HG03575 (cell line): ENCODE results near the gene PSMB10.
"Not testable (repeated sequence)": the region's sequence is repeated elsewhere in the genome, so short reads cannot be mapped to it uniquely, and the experiment has no call there.

Experiments
- ATAC-seq: cut with Tn5 transposase; IDR thresholded peaks from one replicate; pipeline ENCODE4 v1.9.1; 2021; ENCODE audit not compliant: unreplicated experiment, insufficient number of reproducible peaks, low FRiP score; ENCODE audit errors: extremely low read depth

PSMB10 gene

DNA sequence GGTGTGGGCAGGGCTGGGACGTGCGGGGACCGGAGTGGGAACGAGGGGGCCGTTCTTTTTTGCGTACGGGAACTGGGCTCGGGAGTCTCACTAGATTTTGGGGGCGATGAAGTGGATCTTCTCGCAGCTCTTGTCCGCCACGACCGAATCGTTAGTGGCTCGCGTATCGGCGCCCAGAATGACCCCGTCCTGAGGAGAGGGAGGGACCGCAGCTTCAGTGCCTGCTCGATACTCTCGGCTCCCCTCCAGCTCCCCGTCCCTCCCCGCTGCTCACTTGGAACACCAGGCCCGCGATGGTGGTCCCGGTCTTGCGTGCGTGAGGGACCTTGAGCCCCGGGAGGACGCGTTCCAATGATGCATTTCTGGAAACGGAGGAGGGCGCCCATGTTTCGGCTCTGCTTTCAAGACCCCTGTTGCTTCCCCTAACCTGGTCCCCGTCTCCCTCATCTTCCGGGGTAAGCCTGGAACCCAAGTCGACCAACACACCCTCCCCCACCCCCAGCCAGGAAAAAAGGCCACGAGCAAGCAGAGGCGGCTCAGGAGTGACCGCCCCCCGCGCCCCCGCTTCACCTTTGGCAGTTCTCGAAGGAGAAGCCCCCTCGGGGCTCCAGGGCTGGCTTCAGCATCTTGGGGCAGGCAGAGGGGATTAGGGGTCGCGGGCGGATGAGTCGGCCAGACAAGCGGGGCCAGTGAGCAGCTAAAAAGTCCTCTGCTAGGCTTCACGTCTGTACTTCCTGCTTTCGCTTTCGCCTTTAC is at the start of gene PSMB10:
PSMB10 (minus strand) TSS at position 727 of the 756 bp plus-strand sequence; CDS start at position 626, 101 bp downstream.
- no peak for ATAC-seq

GRCh38 chr16:67982011-67982696 is 45.5 kb upstream of the PSMB10 start:
- ATAC-seq = no peak

DNA sequence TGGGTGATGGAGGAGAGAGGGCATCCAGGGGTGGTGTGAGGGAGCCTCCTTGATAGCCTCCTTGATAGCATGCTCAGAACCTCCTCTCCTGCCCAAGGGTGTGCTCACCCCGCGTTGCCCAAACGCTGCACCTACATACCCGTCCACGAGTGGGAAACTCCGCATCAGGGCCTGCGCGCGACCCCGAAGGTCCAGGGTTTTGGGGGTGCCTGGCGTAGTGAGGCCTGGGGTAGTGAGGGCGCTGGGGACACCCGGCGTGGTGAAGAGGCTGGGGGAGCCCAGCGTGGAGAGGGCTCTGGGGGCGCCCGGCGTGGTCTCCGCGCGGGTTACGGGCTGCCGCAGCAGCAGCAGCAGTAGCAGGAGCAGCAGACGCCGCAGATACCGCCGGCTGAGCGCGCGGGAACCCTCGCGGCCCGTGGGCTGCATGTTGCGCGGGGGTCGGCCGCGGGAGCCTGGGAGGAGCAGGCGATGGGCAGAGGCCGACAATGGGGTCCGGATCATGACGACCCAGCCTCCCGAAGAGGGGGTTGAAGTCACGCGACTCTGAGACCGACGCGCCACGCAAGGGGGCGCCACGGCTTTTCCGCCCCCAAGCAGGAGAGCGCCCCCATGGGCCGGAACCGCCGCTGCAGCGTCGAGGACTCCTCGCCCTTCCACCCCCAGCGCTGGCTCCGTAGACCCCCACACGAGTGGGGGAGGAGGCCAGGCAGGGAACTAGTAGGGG is 43.5 kb upstream of the PSMB10 start, which contains the start of gene DPEP3:
DPEP3 (minus strand) TSS at position 545 of the 724 bp plus-strand sequence; CDS start at position 426, 119 bp downstream.
- no peak for ATAC-seq

DNA sequence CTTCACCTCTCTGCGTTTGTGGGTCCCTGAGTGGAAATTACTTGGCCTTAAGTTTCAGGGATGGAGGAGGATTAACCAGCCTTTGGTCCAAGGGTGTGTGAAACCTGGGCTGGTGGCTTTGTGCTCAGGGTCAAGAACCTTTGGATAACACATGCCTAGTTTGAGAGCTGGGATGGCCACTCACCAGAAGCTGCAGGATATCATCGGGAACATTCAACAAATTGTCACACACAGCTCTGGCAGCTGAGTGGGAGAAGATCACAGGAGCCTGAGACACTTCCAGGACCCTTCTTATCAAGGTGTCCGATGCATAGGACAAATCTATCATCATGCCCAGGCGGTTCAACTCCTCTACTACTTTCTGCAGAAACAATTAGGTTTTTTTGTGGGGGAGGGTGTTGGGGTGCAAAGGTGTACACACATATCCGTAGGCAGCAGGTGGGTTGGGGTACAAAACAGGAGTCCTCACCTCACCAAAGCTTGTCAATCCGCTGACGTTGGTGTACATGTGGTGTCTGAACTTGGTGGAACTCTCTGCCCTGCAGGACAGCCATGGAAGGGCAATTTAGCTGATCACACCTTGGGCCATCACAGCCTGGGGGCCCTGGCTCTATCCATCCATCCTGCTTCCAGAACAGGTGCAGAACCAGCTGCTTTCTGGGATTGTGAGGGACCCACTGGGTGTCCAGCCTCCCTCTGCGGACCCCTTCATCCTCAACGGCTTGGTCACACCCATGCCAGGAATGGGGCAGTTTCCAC is 41.0 kb upstream of the PSMB10 start:
- ATAC-seq = no peak

- ATAC-seq = no peak
These were observed 40.4 kb upstream of the PSMB10 start for GRCh38 chr16:67977005-67977404.

GRCh38 chr16:67976205-67976604 is 39.6 kb upstream of the PSMB10 start:
- ATAC-seq = no peak

DNA sequence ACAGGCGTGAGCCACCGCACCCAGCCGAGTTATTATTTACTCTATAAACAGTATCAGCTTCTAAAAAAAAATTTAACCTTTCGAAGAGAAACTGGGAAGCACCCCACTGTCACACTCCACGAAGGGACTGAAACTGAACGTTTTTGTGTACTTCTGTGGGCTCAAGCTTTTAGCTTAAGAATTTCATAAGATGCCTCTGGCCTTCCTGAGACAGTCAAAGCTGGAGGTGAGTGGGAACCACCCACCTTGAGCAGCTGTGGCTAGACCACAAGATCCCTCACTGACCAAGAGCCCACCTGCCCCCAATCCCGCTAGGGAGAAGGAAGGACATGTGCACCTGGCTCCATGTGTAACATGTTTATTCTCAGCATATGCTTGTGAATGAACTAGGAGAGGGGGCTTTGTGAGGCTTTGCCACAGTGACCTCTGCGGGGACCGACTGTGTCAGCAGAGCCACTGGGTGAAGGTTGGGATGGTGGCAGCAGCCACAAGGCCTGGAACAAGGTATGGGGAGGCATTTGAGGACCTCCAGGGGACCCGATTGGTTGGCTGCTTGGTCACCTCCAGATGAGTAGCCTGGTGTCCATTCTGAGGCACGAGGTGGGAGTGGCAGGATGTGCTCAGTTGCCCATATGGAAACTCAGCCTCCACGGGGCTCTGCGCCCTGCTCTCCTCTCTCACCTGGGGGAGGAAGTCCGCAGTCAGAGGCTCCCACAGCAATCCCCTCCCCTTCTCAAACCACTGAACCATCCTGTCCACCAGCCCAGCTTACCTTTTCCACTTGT is 38.9 kb upstream of the PSMB10 start:
- no peak for ATAC-seq

- ATAC-seq = not testable (repeated sequence)
These were observed 35.6 kb upstream of the PSMB10 start for GRCh38 chr16:67972285-67972684.

GRCh38 chr16:67971111-67971510 is 34.5 kb upstream of the PSMB10 start:
- ATAC-seq = no peak

DNA sequence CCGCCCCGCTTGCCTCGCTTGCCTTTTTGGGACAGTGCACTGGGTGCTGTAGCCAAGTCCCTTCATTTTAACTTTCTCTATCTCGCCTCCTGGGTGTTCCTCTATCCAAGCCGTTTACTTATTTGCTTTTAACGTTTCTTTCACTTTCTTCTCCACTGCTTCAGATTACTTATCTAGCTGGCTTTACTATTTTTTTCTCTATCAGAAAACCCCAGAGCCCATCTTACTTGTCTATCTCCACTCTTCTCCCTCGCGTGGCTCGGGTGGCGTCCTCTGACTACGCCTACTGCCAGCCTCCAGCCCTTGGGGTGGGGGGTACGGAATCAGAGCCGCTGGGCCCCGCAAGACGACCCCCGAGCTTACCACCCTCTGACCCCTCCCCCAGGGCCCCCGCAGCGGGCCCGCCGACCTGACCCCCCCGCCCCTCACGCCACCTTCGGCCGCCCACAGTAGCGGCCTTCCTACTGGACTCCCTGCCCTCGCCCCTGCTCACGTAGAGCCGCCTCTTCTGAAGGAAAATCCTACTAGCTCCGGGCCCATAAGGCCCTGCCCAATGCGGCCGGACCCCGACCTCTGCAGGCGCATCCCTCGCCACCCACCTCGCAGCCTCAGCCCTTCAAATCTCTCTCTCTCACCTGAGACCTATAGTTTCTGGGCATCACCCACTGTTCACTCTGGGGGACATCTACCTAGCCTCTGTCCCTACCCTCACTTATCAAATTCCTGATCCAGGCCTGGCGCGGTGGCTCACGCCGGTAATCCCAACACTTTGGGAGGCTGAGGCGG is 32.8 kb upstream of the PSMB10 start:
- no peak for ATAC-seq

GRCh38 chr16:67968400-67969253 is 32.0 kb upstream of the PSMB10 start, which contains the start of gene SLC12A4:
SLC12A4 (minus strand) TSS chr16:67968637; CDS start chr16:67968553, 84 bp downstream.
- no peak for ATAC-seq

DNA sequence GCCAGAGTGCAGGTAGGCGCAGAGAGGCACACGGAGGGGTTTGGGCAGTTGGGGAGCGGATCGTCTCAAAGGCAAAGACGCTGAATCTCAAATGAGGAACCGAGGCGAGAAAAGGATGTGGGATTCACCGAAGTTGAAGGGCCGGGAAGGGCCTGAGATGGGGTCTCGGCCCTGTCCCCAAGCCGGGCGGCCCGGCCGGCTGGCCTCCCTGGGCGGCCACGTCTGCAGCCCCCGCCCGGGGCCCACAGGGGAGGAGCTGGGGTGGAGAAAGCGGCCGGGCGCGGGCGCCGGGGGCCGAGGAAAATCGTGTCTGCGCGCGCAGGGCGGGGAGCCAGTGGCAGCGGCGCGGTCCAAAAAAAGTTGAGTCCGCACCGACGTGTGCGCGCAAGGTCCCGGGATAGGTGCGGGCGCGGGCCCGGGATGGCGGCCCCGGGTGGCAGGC is 31.3 kb upstream of the PSMB10 start:
- ATAC-seq = no peak

- no peak for ATAC-seq
These were observed 30.7 kb upstream of the PSMB10 start for GRCh38 chr16:67967183-67967957.

DNA sequence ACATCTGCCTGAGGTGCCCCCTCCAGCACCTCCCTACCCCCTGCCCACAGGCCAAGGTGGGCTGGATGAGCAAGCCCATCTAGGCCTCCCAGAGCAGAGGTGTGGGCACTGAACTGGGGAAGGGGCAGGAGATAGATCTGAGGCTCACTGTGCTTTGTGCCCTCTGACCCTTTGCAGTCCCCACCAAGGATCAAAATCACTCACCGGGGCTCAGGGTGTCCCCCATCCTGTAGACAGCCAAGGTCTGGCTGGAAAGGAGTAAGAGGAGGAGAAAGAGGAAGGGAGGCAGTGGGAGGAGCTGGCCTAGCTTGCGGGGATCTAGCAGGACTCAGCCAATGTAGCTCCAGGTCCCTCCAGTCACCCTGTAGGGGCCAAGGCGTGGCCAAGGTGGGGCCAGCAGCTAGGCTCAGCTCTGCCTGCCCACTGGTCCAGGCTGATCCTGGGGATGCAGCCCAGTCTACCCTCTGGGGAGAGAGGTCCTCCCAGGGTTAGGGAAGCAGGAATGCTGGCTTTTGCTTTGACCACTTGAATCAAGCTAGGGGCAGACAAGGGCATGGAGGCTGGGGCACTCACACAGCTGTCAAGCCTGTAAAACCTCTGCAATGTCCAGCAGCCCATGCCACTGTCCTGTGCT is 30.0 kb upstream of the PSMB10 start:
- no peak for ATAC-seq
